ENCODE measurements around the gene ALDH1A1. TPM values are rescaled to one million over a fixed set of nuclear protein-coding genes. Genes with fewer than 3 reads are reported as not detected.

The ALDH1A1 gene
- polyA plus RNA-seq, 1 of the 3 experiments (the other 2 are of a cell fraction), result 0.03 TPM

GRCh38 chr9:72929542-72929941, 23.3 kb downstream of the ALDH1A1 start:
- 0% methylated on average over 1 of the region's 1 CpG for WGBS (ENCODE audit: low lambda C conversion rate)
- Histone ChIP-seq H4K20me1 (ENCODE audit: insufficient read depth) (no peaks in the 10 kb centered on the region), H3F3A (replicated peaks; ENCODE audit: insufficient read depth) (no peaks in the 10 kb centered on the region), H3K9ac (no peak overlapping the region), H3K36me3 (replicated peaks in 1 of 2; ENCODE audit: control insufficient read depth in 1 of 2, insufficient read depth in 2 of 2, low read length in 1 of 2) (no peaks in the 10 kb centered on the region), H3K27me3 (ENCODE audit: insufficient read depth) (0 out of 2 replicates have a peak, but pooled peaks cover 4% of the 10 kb centered on the region), H3K4me2 (no peak overlapping the region), H3K79me2 (ENCODE audit: insufficient read depth) (no peaks in the 10 kb centered on the region), H3K27ac (ENCODE audit: low read depth in 2 of 2, low read length in 1 of 2) (no peak overlapping the region), H3K9me3 (no peaks in the 10 kb centered on the region), H3K4me1 (ENCODE audit: control insufficient read depth in 1 of 2, insufficient read depth in 2 of 2, low read depth in 1 of 2, low read length in 1 of 2) (no peaks in the 10 kb centered on the region; a peak in 1 of 4 replicates), H3K4me3 (ENCODE audit: low read depth in 2 of 2, low read length in 1 of 2) (no peak overlapping the region), H2AFZ (ENCODE audit: low read depth) (no peak overlapping the region), H3K9me2 (no peaks in the 10 kb centered on the region)
- ChIA-PET POLR2A (no interaction called here), CTCF (no interaction called here)
- DNase-seq, result no peak
- no peak for TF ChIP-seq USF2 (IDR thresholded peaks at IDR 0.05; ENCODE audit: borderline replicate concordance, low read depth, low read length)
- TF ChIP-seq NRF1 (IDR thresholded peaks at IDR 0.05; ENCODE audit: low read depth, low read length), result no peak
- TF ChIP-seq RCOR1 (IDR thresholded peaks at IDR 0.05; ENCODE audit: low read length), result no peak
- TF ChIP-seq TCF12 (IDR thresholded peaks at IDR 0.05), result no peak
- no peak for TF ChIP-seq MXI1 (IDR thresholded peaks at IDR 0.05; ENCODE audit: low read depth, low read length)
- no peak for TF ChIP-seq GATA2 (CRISPR knock-in tag; IDR thresholded peaks at IDR 0.05)
- TF ChIP-seq MEF2A (IDR thresholded peaks at IDR 0.05; ENCODE audit: borderline replicate concordance, low read depth), result no peak
- TF ChIP-seq TAF1 (IDR thresholded peaks at IDR 0.05; ENCODE audit: borderline replicate concordance, low read depth, low read length), result no peak
- no peak for TF ChIP-seq USF1 (IDR thresholded peaks at IDR 0.05; ENCODE audit: borderline replicate concordance, low read depth)
- no peak for TF ChIP-seq RFX5 (IDR thresholded peaks at IDR 0.05; ENCODE audit: low read length)
- TF ChIP-seq, protein P1, sequence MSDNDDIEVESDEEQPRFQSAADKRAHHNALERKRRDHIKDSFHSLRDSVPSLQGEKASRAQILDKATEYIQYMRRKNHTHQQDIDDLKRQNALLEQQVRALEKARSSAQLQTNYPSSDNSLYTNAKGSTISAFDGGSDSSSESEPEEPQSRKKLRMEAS (IDR thresholded peaks at IDR 0.05; ENCODE audit: low read depth), result no peak
- no peak for TF ChIP-seq RXRA (IDR thresholded peaks at IDR 0.05; ENCODE audit: borderline replicate concordance, low read depth)
- TF ChIP-seq, protein P2, sequence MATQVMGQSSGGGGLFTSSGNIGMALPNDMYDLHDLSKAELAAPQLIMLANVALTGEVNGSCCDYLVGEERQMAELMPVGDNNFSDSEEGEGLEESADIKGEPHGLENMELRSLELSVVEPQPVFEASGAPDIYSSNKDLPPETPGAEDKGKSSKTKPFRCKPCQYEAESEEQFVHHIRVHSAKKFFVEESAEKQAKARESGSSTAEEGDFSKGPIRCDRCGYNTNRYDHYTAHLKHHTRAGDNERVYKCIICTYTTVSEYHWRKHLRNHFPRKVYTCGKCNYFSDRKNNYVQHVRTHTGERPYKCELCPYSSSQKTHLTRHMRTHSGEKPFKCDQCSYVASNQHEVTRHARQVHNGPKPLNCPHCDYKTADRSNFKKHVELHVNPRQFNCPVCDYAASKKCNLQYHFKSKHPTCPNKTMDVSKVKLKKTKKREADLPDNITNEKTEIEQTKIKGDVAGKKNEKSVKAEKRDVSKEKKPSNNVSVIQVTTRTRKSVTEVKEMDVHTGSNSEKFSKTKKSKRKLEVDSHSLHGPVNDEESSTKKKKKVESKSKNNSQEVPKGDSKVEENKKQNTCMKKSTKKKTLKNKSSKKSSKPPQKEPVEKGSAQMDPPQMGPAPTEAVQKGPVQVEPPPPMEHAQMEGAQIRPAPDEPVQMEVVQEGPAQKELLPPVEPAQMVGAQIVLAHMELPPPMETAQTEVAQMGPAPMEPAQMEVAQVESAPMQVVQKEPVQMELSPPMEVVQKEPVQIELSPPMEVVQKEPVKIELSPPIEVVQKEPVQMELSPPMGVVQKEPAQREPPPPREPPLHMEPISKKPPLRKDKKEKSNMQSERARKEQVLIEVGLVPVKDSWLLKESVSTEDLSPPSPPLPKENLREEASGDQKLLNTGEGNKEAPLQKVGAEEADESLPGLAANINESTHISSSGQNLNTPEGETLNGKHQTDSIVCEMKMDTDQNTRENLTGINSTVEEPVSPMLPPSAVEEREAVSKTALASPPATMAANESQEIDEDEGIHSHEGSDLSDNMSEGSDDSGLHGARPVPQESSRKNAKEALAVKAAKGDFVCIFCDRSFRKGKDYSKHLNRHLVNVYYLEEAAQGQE (IDR thresholded peaks at IDR 0.05; ENCODE audit: low read depth, low read length), result no peak
- no peak for TF ChIP-seq ELF1 (IDR thresholded peaks at IDR 0.05)
- no peak for TF ChIP-seq EZH2phosphoT487 (IDR thresholded peaks at IDR 0.05; ENCODE audit: borderline replicate concordance, low read depth)
